ENCODE results near the gene CRLF1. TPM values are rescaled to one million over a fixed set of nuclear protein-coding genes. Genes with fewer than 3 reads are reported as not detected.

CRLF1 gene
- total RNA-seq, 1 donor from 2014 or later, result 20.0 TPM

- Histone ChIP-seq H3K9me3 (replicated peaks) (no peaks in the 10 kb centered on the region), H3K27me3 (ENCODE audit: low read depth) (peaks cover 100% of the 10 kb centered on the region), H3K4me3 (peak within 1 kb of the TSS; percentile 68), H3K4me1 (peaks cover 42% of the 10 kb centered on the region), H3K27ac (replicated peaks) (no peak within 1 kb of the TSS), H3K36me3 (no peaks in the 10 kb centered on the region)
- intact Hi-C loops (cut with micrococcal nuclease), result no loop called here
- DNase-seq, result no peak
- no peak for TF ChIP-seq CTCF (IDR thresholded peaks at IDR 0.05; ENCODE audit: borderline replicate concordance)
Observed at GRCh38 chr19:18612772-18613588, 6.4 kb upstream of the CRLF1 start, which contains the start of gene TMEM59L. TSS of gene TMEM59L (plus strand) at chr19:18612870. CDS start at chr19:18612959, 89 bp downstream.

DNA sequence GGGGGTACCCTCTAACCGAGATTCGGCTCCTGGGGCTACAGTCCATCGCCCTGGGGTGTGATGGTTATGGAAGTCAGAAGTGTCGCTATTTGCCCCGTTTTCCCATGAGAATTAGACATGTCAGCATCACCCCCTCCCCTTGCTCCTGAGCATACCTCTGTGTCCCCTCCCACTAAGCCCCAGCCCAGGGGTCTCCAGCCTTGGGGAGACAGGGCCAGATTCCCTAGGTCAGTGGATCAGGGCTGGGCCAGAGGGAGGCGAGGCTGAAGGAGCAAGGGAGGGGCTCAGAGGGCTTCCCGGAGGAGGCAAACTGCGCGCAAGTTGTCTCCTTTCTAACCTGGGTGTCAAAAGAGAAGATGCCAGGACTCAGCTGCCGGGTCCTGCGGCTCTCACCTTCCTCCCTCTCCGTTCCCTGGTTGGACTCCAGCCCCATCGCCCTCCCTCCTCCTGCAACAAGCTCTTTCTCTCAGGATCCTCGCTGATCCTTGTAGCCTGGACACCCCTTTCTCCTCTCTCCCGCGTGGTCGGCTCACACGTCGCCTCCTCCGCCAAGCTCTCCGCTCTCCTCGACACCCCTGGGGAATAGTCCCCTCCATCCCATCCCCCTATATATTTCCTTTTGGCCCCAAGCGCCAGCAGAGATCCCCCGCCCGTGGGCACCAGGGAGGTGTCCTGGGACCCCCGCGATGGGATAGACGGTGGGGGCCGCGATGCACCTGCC lies 5.6 kb upstream of the CRLF1 start:
- peaks cover 49% of the 10 kb centered on the region for H3K4me1 ChIP-seq
- H3K36me3 ChIP-seq, result no peaks in the 10 kb centered on the region
- TF ChIP-seq CTCF (IDR thresholded peaks at IDR 0.05; ENCODE audit: borderline replicate concordance), result no peak
- peak overlapping the region; percentile 68 for H3K4me3 ChIP-seq
- no peaks in the 10 kb centered on the region for H3K9me3 ChIP-seq (replicated peaks)
- no peak overlapping the region for H3K27ac ChIP-seq (replicated peaks)
- H3K27me3 ChIP-seq (ENCODE audit: low read depth), result peaks cover 100% of the 10 kb centered on the region
- DNase-seq, result no peak
- intact Hi-C loops (cut with micrococcal nuclease), result no loop called here

- TF ChIP-seq CTCF (IDR thresholded peaks at IDR 0.05; ENCODE audit: borderline replicate concordance), result no peak
- H3K27me3 ChIP-seq (ENCODE audit: low read depth), result peaks cover 97% of the 10 kb centered on the region
- H3K4me3 ChIP-seq, result peak overlapping the region; percentile 68
- no peak overlapping the region for H3K27ac ChIP-seq (replicated peaks)
- no peak for DNase-seq
- H3K4me1 ChIP-seq, result peaks cover 52% of the 10 kb centered on the region
- intact Hi-C loops (cut with micrococcal nuclease), result no loop called here
- H3K9me3 ChIP-seq (replicated peaks), result no peaks in the 10 kb centered on the region
- H3K36me3 ChIP-seq, result no peaks in the 10 kb centered on the region
Observed at GRCh38 chr19:18611327-18612050, 4.9 kb upstream of the CRLF1 start.

GRCh38 chr19:18610556-18611326 lies 4.1 kb upstream of the CRLF1 start:
- peak overlapping the region; percentile 33 for H3K4me3 ChIP-seq
- H3K27ac ChIP-seq (replicated peaks), result no peak overlapping the region
- H3K9me3 ChIP-seq (replicated peaks), result no peaks in the 10 kb centered on the region
- peaks cover 58% of the 10 kb centered on the region for H3K4me1 ChIP-seq
- H3K27me3 ChIP-seq (ENCODE audit: low read depth), result peaks cover 96% of the 10 kb centered on the region
- no peak for TF ChIP-seq CTCF (IDR thresholded peaks at IDR 0.05; ENCODE audit: borderline replicate concordance)
- intact Hi-C loops (cut with micrococcal nuclease), result no loop called here
- DNase-seq, result no peak
- no peaks in the 10 kb centered on the region for H3K36me3 ChIP-seq

GRCh38 chr19:18610245-18610555 lies 3.6 kb upstream of the CRLF1 start:
- peaks cover 96% of the 10 kb centered on the region for H3K27me3 ChIP-seq (ENCODE audit: low read depth)
- H3K27ac ChIP-seq (replicated peaks), result no peak overlapping the region
- H3K4me3 ChIP-seq, result no peak overlapping the region

More at GRCh38 chr19:18610245-18610555, 3.6 kb upstream of the CRLF1 start:
- intact Hi-C loops (cut with micrococcal nuclease), result no loop called here
- Histone ChIP-seq H3K36me3 (no peaks in the 10 kb centered on the region), H3K4me1 (peaks cover 64% of the 10 kb centered on the region), H3K9me3 (replicated peaks) (no peaks in the 10 kb centered on the region)
- DNase-seq, result no peak
- TF ChIP-seq CTCF (IDR thresholded peaks at IDR 0.05; ENCODE audit: borderline replicate concordance), result no peak
